IMR-90 (cell line): Measurements from ENCODE around the gene IQCE. TPM values are rescaled to one million over a fixed set of nuclear protein-coding genes. Genes with fewer than 3 reads are reported as not detected.

Source experiments
- ATAC-seq: fragments of 200-7000 bp; cut with Tn5 transposase; 2 replicates; pipeline ENCODE4 v1.9.1; 2020; ENCODE audit warnings: low read depth, mild to moderate bottlenecking, moderate library complexity
- BruUV-seq: library from RNA; stranded (reverse); fragments of 400-500 nt; replicated peaks from 2 replicates; lab custom pipeline; 2021; lab: Mats Ljungman, UMichigan
- CTCF ChIA-PET: fragments of 300-600 bp; formaldehyde crosslinking; extraction: SDS; loops from one replicate; lab custom pipeline; 2021; ENCODE audit warnings: antibody characterized with exemption; lab: Yijun Ruan, JAX
- POLR2A ChIA-PET: fragments of 300-600 bp; sonication (Branson Sonifier 250); formaldehyde crosslinking; loops from one replicate; lab custom pipeline; 2022; ENCODE audit warnings: antibody characterized with exemption; ENCODE audit not compliant: unreplicated experiment; lab: Charles Lee
- DNase-seq: peaks from one replicate; pipeline ENCODE4 v3.0.0; 2013
- H2AFZ ChIP-seq: replicated peaks from 2 replicates; pipeline ENCODE3; 2013; ENCODE audit warnings: low read length, mild to moderate bottlenecking; ENCODE audit not compliant: poor library complexity
- H2AK5ac ChIP-seq: 2 replicates; pipeline ENCODE4 v1.6.1; 2013; ENCODE audit warnings: low read depth, low read length, inconsistent platforms
- H2AK9ac ChIP-seq: replicated peaks from 2 replicates; pipeline ENCODE3; 2013; ENCODE audit warnings: mild to moderate bottlenecking, low read depth, low read length, moderate library complexity; ENCODE audit not compliant: poor library complexity
- H2BK120ac ChIP-seq: 2 replicates; pipeline ENCODE4 v1.6.1; 2013; ENCODE audit warnings: low read depth, low read length, inconsistent platforms
- H2BK15ac ChIP-seq: 3 replicates; pipeline ENCODE4 v1.6.1; 2013; ENCODE audit warnings: low read depth, low read length, inconsistent platforms
- H2BK20ac ChIP-seq: 2 replicates; pipeline ENCODE4 v1.6.1; 2013; ENCODE audit warnings: low read depth, mild to moderate bottlenecking, inconsistent platforms, low read length, moderate library complexity
- H2BK5ac ChIP-seq: 2 replicates; pipeline ENCODE4 v1.6.1; 2013; ENCODE audit warnings: mild to moderate bottlenecking, low read depth, low read length, inconsistent platforms; ENCODE audit not compliant: poor library complexity, severe bottlenecking
- H3K14ac ChIP-seq: replicated peaks from 2 replicates; pipeline ENCODE4 v1.6.1; 2013; ENCODE audit warnings: low read depth, low read length, inconsistent platforms
- H3K18ac ChIP-seq: 2 replicates; pipeline ENCODE4 v1.6.1; 2013; ENCODE audit warnings: low read depth, low read length, control low read depth
- H3K23ac ChIP-seq: 2 replicates; pipeline ENCODE4 v1.6.1; 2013; ENCODE audit warnings: low read depth, low read length, inconsistent platforms
- H3K27ac ChIP-seq: 2 replicates; pipeline ENCODE4 v1.5.1; 2013; ENCODE audit warnings: mild to moderate bottlenecking, control low read depth, low read length; ENCODE audit not compliant: insufficient read depth
- H3K27me3 ChIP-seq: 2 replicates; pipeline ENCODE4 v1.6.1; 2013; ENCODE audit warnings: low read length; ENCODE audit not compliant: control insufficient read depth, insufficient read depth
- H3K36me3 ChIP-seq: 2 replicates; pipeline ENCODE4 v1.6.1; 2013; ENCODE audit warnings: low read length, mixed read lengths; ENCODE audit not compliant: control insufficient read depth, insufficient read depth
- H3K4ac ChIP-seq: 2 replicates; pipeline ENCODE4 v1.6.1; 2013; ENCODE audit warnings: low read depth, low read length, inconsistent platforms
- H3K4me1 ChIP-seq: 2 replicates; pipeline ENCODE4 v1.6.1; 2013; ENCODE audit warnings: low read length, mixed read lengths; ENCODE audit not compliant: control insufficient read depth, insufficient read depth
- H3K4me2 ChIP-seq: 2 replicates; pipeline ENCODE4 v1.6.1; 2013; ENCODE audit warnings: low read depth, mild to moderate bottlenecking, control low read depth, low read length, moderate library complexity
- H3K4me3 ChIP-seq: 2 replicates; pipeline ENCODE4 v1.5.1; 2013; ENCODE audit warnings: low read depth, mild to moderate bottlenecking, control low read depth, low read length, moderate library complexity; ENCODE audit not compliant: insufficient read depth
- H3K56ac ChIP-seq: 2 replicates; pipeline ENCODE4 v1.6.1; 2013; ENCODE audit warnings: low read length, inconsistent platforms; ENCODE audit not compliant: insufficient read depth; ENCODE audit errors: extremely low read depth
- H3K79me1 ChIP-seq, 2 experiments: 2 replicates each; pipeline ENCODE4 v1.6.1; 2013; ENCODE audit warnings: low read length in 2 of 2, inconsistent platforms in 1 of 2, low read depth in 1 of 2
- H3K9ac ChIP-seq: 2 replicates; pipeline ENCODE4 v1.6.1; 2013; ENCODE audit warnings: low read depth, low read length, control low read depth
- H3K9me1 ChIP-seq: 2 replicates; pipeline ENCODE4 v1.6.1; 2013; ENCODE audit warnings: low read length, inconsistent platforms; ENCODE audit not compliant: insufficient read depth
- H3K9me3 ChIP-seq: 2 replicates; pipeline ENCODE4 v1.6.1; 2013; ENCODE audit warnings: low read length; ENCODE audit not compliant: control insufficient read depth, insufficient read depth
- H4K20me1 ChIP-seq: 2 replicates; pipeline ENCODE4 v1.6.1; 2013; ENCODE audit warnings: low read length, inconsistent platforms; ENCODE audit not compliant: insufficient read depth
- H4K5ac ChIP-seq: 2 replicates; pipeline ENCODE4 v1.6.1; 2013; ENCODE audit warnings: mild to moderate bottlenecking, low read depth, low read length, control low read depth
- H4K8ac ChIP-seq, 2 experiments: 2 replicates each; pipeline ENCODE4 v1.6.1; 2013; ENCODE audit warnings: low read depth in 2 of 2, low read length in 2 of 2, control low read depth in 1 of 2, inconsistent platforms in 1 of 2
- H4K91ac ChIP-seq: 2 replicates; pipeline ENCODE4 v1.6.1; 2013; ENCODE audit warnings: low read depth, low read length, inconsistent platforms; ENCODE audit not compliant: insufficient read depth
- BHLHE40 ChIP-seq: fragments of 150-350 bp; IDR thresholded peaks from 2 replicates; pipeline ENCODE4 v1.6.1; 2016; ENCODE audit warnings: mild to moderate bottlenecking, low read depth, low read length
- MXI1 ChIP-seq: IDR thresholded peaks from 2 replicates; pipeline ENCODE4 v1.6.1; 2012; ENCODE audit warnings: low read depth, mild to moderate bottlenecking, low read length, moderate library complexity, borderline replicate concordance
- NFE2L2 ChIP-seq: fragments of 150-350 bp; IDR thresholded peaks from 2 replicates; pipeline ENCODE4 v1.6.1; 2016; ENCODE audit warnings: low read depth, mild to moderate bottlenecking, low read length
- WGBS, 2 experiments: methylation state at CpG; one replicate each; pipeline versions ENCODE4 v1.1.5 to v1.1.7; 2013; ENCODE audit warnings: missing lambda C conversion rate in 2 of 2; ENCODE audit not compliant: insufficient read length in 1 of 2; ENCODE audit errors: extremely low coverage in 2 of 2; 5-methylcytosine and 5-hydroxymethylcytosine counted together
- dilution Hi-C: fragments of 300-500 bp; cut with HindIII; formaldehyde crosslinking; loops from one replicate; pipeline ENCODE4 v1.14.3; 2018; ENCODE audit warnings: low sequenced_read_pairs; ENCODE audit not compliant: unreplicated experiment
- in situ Hi-C: fragments of 300-500 bp; cut with MboI; formaldehyde crosslinking; loops from 3 replicates; pipeline ENCODE4 v1.14.3; 2019; ENCODE audit warnings: low sequenced_read_pairs, inconsistent platforms, mixed read lengths
- intact Hi-C: fragments of 100-400 bp; cut with micrococcal nuclease; formaldehyde crosslinking; loops from 2 replicates; pipeline ENCODE4 v1.10.0; 2022
- polyA plus RNA-seq, 3 experiments: library from polyadenylated mRNA; depleted of rRNA; stranded (reverse); fragments of >200 nt; gene quantifications; 2 replicates each; pipeline ENCODE4 v1.2.3, GENCODE V29; 2012; ENCODE audit warnings: low replicate concordance in 1 of 3
- total RNA-seq: library from RNA; depleted of rRNA; stranded (reverse); fragments of >200 nt; gene quantifications from 2 replicates; pipeline ENCODE4 v1.2.3, GENCODE V29; 2012

The IQCE gene
- total and polyA plus RNA-seq, 2 of the 4 experiments (the other 2 are of a cell fraction): 5.0 to 6.3 TPM

DNA sequence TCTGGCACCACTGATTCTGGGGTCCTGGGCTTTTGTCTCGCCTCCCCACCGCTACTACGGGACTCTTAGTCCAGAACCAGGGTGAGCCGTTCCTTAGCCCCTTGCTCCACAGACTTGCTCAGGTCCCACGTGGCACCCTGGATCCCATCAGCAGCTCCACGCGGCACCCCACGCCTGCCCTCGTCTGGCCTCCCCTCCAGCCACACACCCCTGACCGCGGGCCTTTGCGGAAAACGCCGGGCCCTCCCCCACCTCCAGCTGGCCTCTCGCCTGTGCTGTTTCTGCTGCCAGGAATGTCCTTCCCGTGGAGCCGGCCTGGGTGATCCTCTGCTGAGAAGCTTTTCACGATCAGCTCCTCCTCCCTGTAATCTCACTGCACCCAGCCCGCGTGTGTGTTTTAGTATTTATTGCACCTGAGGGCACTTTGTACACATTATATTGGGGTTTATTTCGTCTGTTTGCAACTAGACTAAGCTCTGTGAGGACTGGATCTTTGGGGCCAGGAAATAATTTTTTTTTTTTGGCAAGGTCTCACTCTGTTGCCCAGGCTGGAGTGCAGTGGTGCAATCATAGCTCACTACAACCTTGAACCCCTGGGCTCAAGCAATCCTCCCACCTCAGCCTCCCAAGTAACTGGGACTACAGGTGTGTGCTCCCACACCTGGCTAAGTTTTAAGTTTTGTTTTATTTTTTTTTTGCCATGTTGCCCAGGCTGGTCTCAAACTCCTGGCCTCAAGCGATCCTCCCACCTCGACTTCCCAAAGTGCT, 62.5 kb downstream of the IQCE start:
- peak overlapping the region; percentile 15 for H3K27ac ChIP-seq
- H2AK5ac ChIP-seq: peak overlapping the region; percentile 44
- peaks cover 10% of the 10 kb centered on the region; the same call in 1 of the 2 replicates for H3K9me1 ChIP-seq
- no peak overlapping the region; the same call in 2 of the 3 replicates for H2BK15ac ChIP-seq
- H4K5ac ChIP-seq: 0 out of 2 replicates have a peak overlapping the region, but pooled peaks have one; percentile 62
- H3K18ac ChIP-seq: peak overlapping the region; percentile 39
- POLR2A ChIA-PET: interaction anchor here (1.1 kb wide), 1 partner anchor 10 kb away, joined by 3 read pairs; the partner anchor contains the start of gene TTYH3
- peaks cover 22% of the 10 kb centered on the region for H3K4me1 ChIP-seq
- no TSS peak for BruUV-seq
- peak overlapping the region; percentile 81 for H2AK9ac ChIP-seq
- DNase-seq (peak; percentile 68), ATAC-seq (peak; percentile 69)
- WGBS, 2 experiments: 34% methylated on average over 8 of the region's 23 CpGs; no CpG with 5 or more reads in 1 of the 2 experiments
- H2BK120ac ChIP-seq: peak overlapping the region; percentile 80
- H3K14ac ChIP-seq: 0 out of 2 replicates have a peak overlapping the region, but pooled peaks have one; percentile 39
- in situ Hi-C loops (no loop called here), dilution Hi-C loops (no loop called here), intact Hi-C loops (no loop called here)
- peak overlapping the region; percentile 35; the same call in 1 of the 2 replicates for H2BK20ac ChIP-seq
- 0 out of 2 replicates have a peak overlapping the region, but pooled peaks have one; percentile 9 for H4K91ac ChIP-seq
- peak overlapping the region; percentile 27 to 47; a peak in 1 of 4 replicates for H4K8ac ChIP-seq
- no peak overlapping the region for H3K4me3 ChIP-seq
- peaks cover 7% of the 10 kb centered on the region; the same call in 1 of the 2 replicates for H4K20me1 ChIP-seq
- no peak overlapping the region for H3K4me2 ChIP-seq
- H3K27me3 ChIP-seq: no peaks in the 10 kb centered on the region
- no peak for TF ChIP-seq NFE2L2
- peak; percentile 63; the same call in 1 of the 2 replicates for TF ChIP-seq MXI1
- 0 out of 2 replicates have a peak, but pooled peaks have one; percentile 10 for TF ChIP-seq BHLHE40
- H3K4ac ChIP-seq: peak overlapping the region; percentile 82
- no peaks in the 10 kb centered on the region for H3K9me3 ChIP-seq
- no peak overlapping the region for H2BK5ac ChIP-seq
- CTCF ChIA-PET: interaction anchor here (0.6 to 0.8 kb wide), 3 partner anchors 9 to 1044 kb away, joined by 3 to 6 read pairs (median 5); no protein-coding TSS in a partner anchor
- H3K79me1 ChIP-seq: no peaks in the 10 kb centered on the region
- H3K56ac ChIP-seq: no peak overlapping the region
- 0 out of 2 replicates have a peak overlapping the region, but pooled peaks have one; percentile 14 for H3K23ac ChIP-seq
- H3K36me3 ChIP-seq: no peaks in the 10 kb centered on the region
- H3K9ac ChIP-seq: no peak overlapping the region
- H2AFZ ChIP-seq: peak overlapping the region; percentile 88
